ENCODE data around the gene BMP4. TPM values are rescaled to one million over a fixed set of nuclear protein-coding genes. Genes with fewer than 3 reads are reported as not detected.
A peak's percentile ranks its signal among the peaks of the same experiment; 100 is the strongest.

The BMP4 gene
- total RNA-seq (not detected in 2 replicates), polyA plus RNA-seq (not detected in 2 replicates), polyA minus RNA-seq (not detected in 2 replicates)
- 0.35 TPM for total RNA-seq (2013)

- H2AFZ ChIP-seq (ENCODE audit: insufficient read depth, low read depth, low read length, poor library complexity, severe bottlenecking) = peak within 1 kb of the TSS; percentile 69
- H3K4me3 Mint-ChIP-seq = peak within 1 kb of the TSS; percentile 83
- DNase-seq (peak; percentile 8), ATAC-seq (ENCODE audit: low read depth) (no peak)
- H3K9me3 Mint-ChIP-seq (ENCODE audit: insufficient read depth) = no peaks in the 10 kb centered on the region
- intact Hi-C loops (cut with micrococcal nuclease) = no loop called here
- CTCF ChIA-PET = interaction anchor here (1.6 kb wide), 1 partner anchor 27 kb away, joined by 4 read pairs; no protein-coding TSS in a partner anchor
- H3K27ac ChIP-seq (ENCODE audit: low read length in 2 of 2) = no peak within 1 kb of the TSS
- no peak for TF ChIP-seq EZH2 (IDR thresholded peaks at IDR 0.05; ENCODE audit: borderline replicate concordance, insufficient read depth, low read depth, low read length, poor library complexity, severe bottlenecking)
- TF ChIP-seq, protein P1, sequence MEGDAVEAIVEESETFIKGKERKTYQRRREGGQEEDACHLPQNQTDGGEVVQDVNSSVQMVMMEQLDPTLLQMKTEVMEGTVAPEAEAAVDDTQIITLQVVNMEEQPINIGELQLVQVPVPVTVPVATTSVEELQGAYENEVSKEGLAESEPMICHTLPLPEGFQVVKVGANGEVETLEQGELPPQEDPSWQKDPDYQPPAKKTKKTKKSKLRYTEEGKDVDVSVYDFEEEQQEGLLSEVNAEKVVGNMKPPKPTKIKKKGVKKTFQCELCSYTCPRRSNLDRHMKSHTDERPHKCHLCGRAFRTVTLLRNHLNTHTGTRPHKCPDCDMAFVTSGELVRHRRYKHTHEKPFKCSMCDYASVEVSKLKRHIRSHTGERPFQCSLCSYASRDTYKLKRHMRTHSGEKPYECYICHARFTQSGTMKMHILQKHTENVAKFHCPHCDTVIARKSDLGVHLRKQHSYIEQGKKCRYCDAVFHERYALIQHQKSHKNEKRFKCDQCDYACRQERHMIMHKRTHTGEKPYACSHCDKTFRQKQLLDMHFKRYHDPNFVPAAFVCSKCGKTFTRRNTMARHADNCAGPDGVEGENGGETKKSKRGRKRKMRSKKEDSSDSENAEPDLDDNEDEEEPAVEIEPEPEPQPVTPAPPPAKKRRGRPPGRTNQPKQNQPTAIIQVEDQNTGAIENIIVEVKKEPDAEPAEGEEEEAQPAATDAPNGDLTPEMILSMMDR (IDR thresholded peaks at IDR 0.05) = no peak
- peak within 1 kb of the TSS; percentile 68 for H3K4me2 ChIP-seq (replicated peaks; ENCODE audit: low read depth, low read length, poor library complexity, severe bottlenecking)
- peaks cover 36 to 38% of the 10 kb centered on the region in 2 donors for H3K4me1 ChIP-seq (ENCODE audit: control insufficient read depth in 2 of 2, insufficient read depth in 2 of 2, low read length in 2 of 2)
- H3K4me1 Mint-ChIP-seq = peaks cover 38% of the 10 kb centered on the region
- no peaks in the 10 kb centered on the region for H3K36me3 ChIP-seq (replicated peaks in 1 of 2; ENCODE audit: control extremely low read depth in 1 of 2, control insufficient read depth in 1 of 2, extremely low read depth in 1 of 2, insufficient read depth in 2 of 2, low read length in 1 of 2)
- peaks cover 74% of the 10 kb centered on the region for H3K27me3 Mint-ChIP-seq
- no peaks in the 10 kb centered on the region for H4K20me1 ChIP-seq (ENCODE audit: control insufficient read depth, insufficient read depth, low read length, poor library complexity, severe bottlenecking)
- peak within 1 kb of the TSS; percentile 35 for H3K9ac ChIP-seq (ENCODE audit: low read length)
- H3K27me3 ChIP-seq (replicated peaks in 1 of 4; ENCODE audit: control extremely low read depth in 1 of 4, control insufficient read depth in 3 of 4, insufficient read depth in 4 of 4, low read length in 3 of 4) = peaks cover 0 to 56% (median 23%) of the 10 kb centered on the region in 4 experiments
- peak within 1 kb of the TSS in 3 of 5 experiments; percentile 15 to 41 (median 32) for H3K4me3 ChIP-seq (ENCODE audit: control extremely low read depth in 1 of 5, extremely low read depth in 1 of 5, insufficient read depth in 1 of 5, low read depth in 2 of 5, low read length in 4 of 5)
- H3K9me3 ChIP-seq (ENCODE audit: control extremely low read depth in 1 of 3, control insufficient read depth in 2 of 3, insufficient read depth in 1 of 3, low read length in 2 of 3) = peaks cover 0 to 6% (median 0%) of the 10 kb centered on the region in 3 donors
- POLR2A ChIA-PET = no interaction called here
- H3K27ac Mint-ChIP-seq = no peak within 1 kb of the TSS
- no peaks in the 10 kb centered on the region for H3K79me2 ChIP-seq (ENCODE audit: control insufficient read depth, insufficient read depth, low read length)
- 5% methylated on average over 45 of the region's 45 CpGs for WGBS (ENCODE audit: insufficient coverage)
These were observed at the start of gene BMP4 for GRCh38 chr14:53956427-53957201. BMP4 (minus strand) TSS chr14:53956825; CDS start chr14:53952222, 4,603 bp downstream.

- H3K4me1 Mint-ChIP-seq = no peaks in the 10 kb centered on the region
- intact Hi-C loops (cut with micrococcal nuclease) = no loop called here
- WGBS (ENCODE audit: insufficient coverage) = no CpG with 5 or more reads among the region's 2 CpGs
- DNase-seq = no peak
- H3K4me3 ChIP-seq (ENCODE audit: control extremely low read depth in 1 of 5, extremely low read depth in 1 of 5, insufficient read depth in 1 of 5, low read depth in 2 of 5, low read length in 4 of 5) = no peak overlapping the region
- H3K9ac ChIP-seq (ENCODE audit: low read length) = no peak overlapping the region
- H3K4me1 ChIP-seq (ENCODE audit: control insufficient read depth in 2 of 2, insufficient read depth in 2 of 2, low read length in 2 of 2) = no peaks in the 10 kb centered on the region
- H3K4me3 Mint-ChIP-seq = no peak overlapping the region
- no peak overlapping the region for H3K4me2 ChIP-seq (replicated peaks; ENCODE audit: low read depth, low read length, poor library complexity, severe bottlenecking)
- H3K27ac ChIP-seq (ENCODE audit: low read length in 2 of 2) = no peak overlapping the region
- H3K27me3 ChIP-seq (replicated peaks in 1 of 4; ENCODE audit: control extremely low read depth in 1 of 4, control insufficient read depth in 3 of 4, insufficient read depth in 4 of 4, low read length in 3 of 4) = peaks cover 0 to 2% (median 0%) of the 10 kb centered on the region in 4 experiments
- no peak overlapping the region for H3K27ac Mint-ChIP-seq
- H3K27me3 Mint-ChIP-seq = peaks cover 4% of the 10 kb centered on the region
- TF ChIP-seq EZH2 (IDR thresholded peaks at IDR 0.05; ENCODE audit: borderline replicate concordance, insufficient read depth, low read depth, low read length, poor library complexity, severe bottlenecking) = no peak
- TF ChIP-seq, protein P1 (IDR thresholded peaks at IDR 0.05) = no peak
- no peak overlapping the region for H2AFZ ChIP-seq (ENCODE audit: insufficient read depth, low read depth, low read length, poor library complexity, severe bottlenecking)
- ATAC-seq (ENCODE audit: low read depth) = no peak
- ChIA-PET POLR2A (no interaction called here), CTCF (no interaction called here)
- peaks cover 3% of the 10 kb centered on the region for H3K9me3 Mint-ChIP-seq (ENCODE audit: insufficient read depth)
- no peaks in the 10 kb centered on the region for H3K79me2 ChIP-seq (ENCODE audit: control insufficient read depth, insufficient read depth, low read length)
- H4K20me1 ChIP-seq (ENCODE audit: control insufficient read depth, insufficient read depth, low read length, poor library complexity, severe bottlenecking) = no peaks in the 10 kb centered on the region
- H3K36me3 ChIP-seq (replicated peaks in 1 of 2; ENCODE audit: control extremely low read depth in 1 of 2, control insufficient read depth in 1 of 2, extremely low read depth in 1 of 2, insufficient read depth in 2 of 2, low read length in 1 of 2) = no peaks in the 10 kb centered on the region
- no peaks in the 10 kb centered on the region for H3K9me3 ChIP-seq (ENCODE audit: control extremely low read depth in 1 of 3, control insufficient read depth in 2 of 3, insufficient read depth in 1 of 3, low read length in 2 of 3)
These were observed 46.4 kb upstream of the BMP4 start for GRCh38 chr14:54003064-54003463.
